GM18519 (cell line): Measurements from ENCODE around the gene AKAP9.
"Not testable (repeated sequence)": the region's sequence is repeated elsewhere in the genome, so short reads cannot be mapped to it uniquely, and the experiment has no call there.

ENCODE experiments used
- ATAC-seq: cut with Tn5 transposase; IDR thresholded peaks from one replicate; pipeline ENCODE4 v1.9.1; 2021; ENCODE audit warnings: mild to moderate bottlenecking, moderate library complexity; ENCODE audit not compliant: unreplicated experiment, low FRiP score

Gene AKAP9

GRCh38 chr7:91944970-91945369, 4.3 kb downstream of the AKAP9 start:
- not testable (repeated sequence) for ATAC-seq

GRCh38 chr7:91945476-91945875, 4.8 kb downstream of the AKAP9 start:
- ATAC-seq: no peak

DNA sequence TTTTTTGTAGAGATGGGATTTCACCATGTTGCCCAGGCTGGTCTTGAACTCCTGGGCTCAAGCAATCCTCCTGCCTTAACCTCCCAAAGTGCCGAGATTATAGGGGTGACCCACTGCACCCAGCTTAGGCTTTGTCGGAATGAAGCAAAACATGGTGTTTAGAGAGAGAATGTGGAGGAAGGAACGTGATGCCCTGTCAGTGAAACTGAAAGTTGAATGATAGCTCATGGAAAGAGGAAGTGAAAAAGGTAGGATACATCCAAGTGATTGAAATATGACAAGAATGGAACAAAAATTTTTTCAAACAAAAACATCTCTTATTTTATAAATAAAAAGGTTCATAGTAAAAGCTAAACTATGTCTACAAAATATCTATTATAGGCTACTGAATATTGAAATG, 5.9 kb downstream of the AKAP9 start:
- no peak for ATAC-seq

GRCh38 chr7:91947948-91948347, 7.3 kb downstream of the AKAP9 start:
- no peak for ATAC-seq

DNA sequence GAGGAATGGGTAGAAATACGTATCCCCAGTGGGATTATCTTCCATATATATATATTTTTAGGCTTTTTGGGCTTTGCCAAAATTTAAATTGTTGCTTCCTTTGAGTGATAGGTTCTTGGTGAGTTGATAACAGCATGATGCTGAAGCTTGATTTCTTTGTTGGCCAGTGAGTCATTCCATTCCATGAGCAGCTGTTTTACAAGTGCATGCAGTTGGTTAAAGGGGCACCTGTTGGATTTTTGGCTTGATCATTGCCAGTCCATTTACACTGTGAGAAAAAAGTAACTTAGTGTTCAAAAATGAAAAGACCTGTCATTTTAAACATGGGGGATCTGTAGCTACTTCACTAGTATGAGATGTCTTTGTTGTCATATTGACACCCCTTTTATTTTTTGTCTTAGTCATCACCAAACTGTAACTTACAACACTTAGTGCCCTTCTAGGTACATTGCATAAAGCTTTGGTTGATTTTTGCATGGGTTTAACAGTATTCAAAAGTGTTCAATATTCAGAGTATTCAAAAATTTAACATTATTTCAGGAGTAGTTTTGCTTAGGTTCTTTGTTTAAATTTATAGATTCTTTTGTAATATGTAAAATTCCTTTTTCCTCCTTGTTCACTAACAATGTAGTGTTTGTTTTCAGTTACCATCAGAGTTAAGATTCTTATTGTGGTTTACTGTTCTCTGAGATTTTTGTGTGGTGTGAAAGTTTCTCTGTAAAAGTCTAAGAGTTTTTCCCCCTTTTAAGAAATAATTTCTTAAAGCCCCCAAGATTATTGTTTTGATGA, 8.8 kb downstream of the AKAP9 start:
- ATAC-seq: peak; percentile 43

DNA sequence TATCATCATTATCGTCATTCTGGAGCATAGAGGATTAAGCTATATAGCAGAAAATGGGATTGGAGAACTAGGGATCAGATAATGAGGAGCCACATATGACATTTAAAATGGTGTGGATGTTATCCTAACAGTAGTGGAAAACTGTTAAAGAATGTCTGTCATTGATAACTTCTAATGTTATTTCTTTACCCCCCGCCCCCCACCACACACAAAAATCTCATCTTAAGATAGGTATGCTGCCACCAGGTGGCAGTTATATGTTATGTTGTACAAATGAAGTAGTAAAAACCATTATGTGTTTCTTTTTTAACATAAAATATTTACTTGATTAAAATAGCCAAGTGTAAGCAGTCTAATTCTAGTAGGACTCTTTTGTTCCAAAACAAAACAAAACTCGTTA, 13.0 kb downstream of the AKAP9 start:
- no peak for ATAC-seq

- not testable (repeated sequence) for ATAC-seq
Measured at GRCh38 chr7:91956464-91956863, 15.8 kb downstream of the AKAP9 start.

GRCh38 chr7:91957232-91957631, 16.6 kb downstream of the AKAP9 start:
- ATAC-seq: no peak

DNA sequence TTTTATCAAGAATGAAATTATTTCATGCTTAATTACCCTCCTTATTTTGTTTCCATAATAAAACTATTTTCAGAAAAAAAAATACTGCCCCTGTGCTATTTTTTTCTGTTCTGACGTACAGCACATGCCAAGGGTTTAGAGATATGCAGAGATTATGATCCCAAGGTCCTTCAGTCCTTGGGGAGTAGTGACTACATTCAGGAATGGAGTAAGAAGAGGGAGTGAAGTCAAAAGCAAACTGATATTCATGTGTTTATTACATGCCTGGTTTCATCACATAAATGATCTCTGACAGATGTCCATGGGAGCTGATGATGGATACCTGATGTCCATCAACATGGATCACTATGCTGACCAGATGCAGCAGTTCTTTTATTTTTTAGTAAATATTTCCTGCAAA, 17.2 kb downstream of the AKAP9 start:
- no peak for ATAC-seq

DNA sequence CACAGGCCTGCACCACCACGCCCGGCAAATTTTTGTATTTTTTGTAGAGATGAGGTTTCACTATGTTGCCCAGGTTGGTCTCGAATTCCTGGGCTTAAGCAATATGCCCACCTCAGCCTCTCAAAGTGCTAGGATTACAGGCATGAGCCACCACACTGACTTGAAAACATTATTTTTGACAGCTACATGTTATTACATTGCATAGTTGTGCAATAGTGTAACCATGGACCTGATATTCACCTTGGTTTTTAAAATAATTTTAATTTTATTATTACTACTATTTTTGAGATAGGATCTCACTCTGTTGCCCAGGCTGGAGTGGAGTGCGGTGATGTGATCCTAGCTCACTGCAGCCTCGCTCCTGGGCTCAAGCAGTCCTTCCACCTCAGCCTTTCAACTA, 18.4 kb downstream of the AKAP9 start:
- ATAC-seq: no peak

DNA sequence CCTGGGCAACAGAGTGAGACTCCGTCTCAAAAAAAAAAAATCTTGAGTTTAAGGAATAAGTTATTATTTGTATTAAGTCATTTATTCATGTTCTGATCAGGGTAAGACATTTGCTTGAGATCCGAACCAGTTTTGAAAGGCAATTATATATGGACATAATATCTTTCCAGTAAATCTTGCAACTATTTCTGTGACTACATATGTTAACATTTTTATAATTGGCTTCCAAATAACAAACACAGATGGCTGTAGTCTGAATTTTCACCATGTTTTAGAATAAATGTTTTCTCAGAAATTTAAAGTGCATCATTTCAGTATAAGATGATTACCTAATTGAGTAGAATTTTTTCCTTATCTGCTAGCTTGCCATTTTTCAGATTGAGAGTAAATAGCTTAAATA, 21.2 kb downstream of the AKAP9 start:
- no peak for ATAC-seq

- ATAC-seq: no peak
Measured at GRCh38 chr7:91962419-91962818, 21.8 kb downstream of the AKAP9 start.

DNA sequence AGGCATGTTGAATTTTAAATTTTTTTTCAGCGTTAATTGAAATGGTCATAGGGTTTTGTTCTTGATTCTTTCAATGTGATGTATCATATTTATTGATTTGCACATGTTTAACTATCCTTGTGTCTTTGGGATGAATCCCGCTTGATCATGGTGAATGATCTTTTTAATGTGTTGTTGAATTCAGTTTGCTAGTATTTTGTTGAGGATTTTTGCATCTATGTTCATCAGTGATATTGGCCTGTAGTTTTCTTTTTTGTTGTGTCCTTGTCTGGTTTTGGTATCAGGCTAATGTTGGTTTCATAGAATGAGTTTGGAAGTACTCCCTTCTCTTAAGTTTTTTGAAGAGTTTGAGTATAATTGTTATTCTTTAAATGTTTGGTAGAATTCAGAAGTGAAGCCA, 26.9 kb downstream of the AKAP9 start:
- not testable (repeated sequence) for ATAC-seq

DNA sequence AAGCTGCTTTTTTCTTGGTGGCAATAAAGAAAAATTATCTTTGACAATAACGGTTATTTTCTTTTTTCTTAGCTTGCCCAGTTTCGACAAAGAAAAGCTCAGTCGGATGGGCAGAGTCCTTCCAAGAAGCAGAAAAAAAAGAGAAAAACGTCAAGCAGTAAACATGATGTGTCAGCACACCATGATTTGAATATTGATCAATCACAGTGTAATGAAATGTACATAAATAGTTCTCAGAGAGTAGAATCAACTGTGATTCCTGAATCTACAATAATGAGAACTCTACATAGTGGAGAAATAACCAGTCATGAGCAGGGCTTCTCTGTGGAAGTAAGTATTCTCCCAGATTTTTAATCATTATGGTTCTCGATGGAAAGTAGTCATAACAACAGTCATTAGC, 33.0 kb downstream of the AKAP9 start:
- ATAC-seq: no peak

DNA sequence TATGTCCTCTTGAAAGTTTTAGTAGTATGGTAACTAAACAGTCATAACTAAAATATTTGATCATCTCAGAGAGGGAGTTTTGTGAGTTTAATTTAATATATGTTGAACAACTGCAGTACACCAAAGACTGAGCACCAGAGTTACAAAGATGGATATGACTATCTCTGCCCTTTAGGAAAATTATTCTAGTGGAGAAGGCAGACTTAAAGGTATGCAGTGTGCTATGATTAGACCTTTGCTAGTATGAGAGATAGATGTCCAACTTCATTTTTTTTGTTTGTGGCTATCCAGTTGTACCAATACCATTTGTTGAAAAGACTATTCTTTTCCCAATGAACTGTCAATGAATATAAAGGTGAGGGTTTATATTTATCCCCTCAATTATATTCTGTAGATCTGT, 33.4 kb downstream of the AKAP9 start:
- ATAC-seq: no peak

GRCh38 chr7:91976743-91977142, 36.1 kb downstream of the AKAP9 start:
- ATAC-seq: no peak

GRCh38 chr7:91979590-91979989, 38.9 kb downstream of the AKAP9 start:
- ATAC-seq: no peak

DNA sequence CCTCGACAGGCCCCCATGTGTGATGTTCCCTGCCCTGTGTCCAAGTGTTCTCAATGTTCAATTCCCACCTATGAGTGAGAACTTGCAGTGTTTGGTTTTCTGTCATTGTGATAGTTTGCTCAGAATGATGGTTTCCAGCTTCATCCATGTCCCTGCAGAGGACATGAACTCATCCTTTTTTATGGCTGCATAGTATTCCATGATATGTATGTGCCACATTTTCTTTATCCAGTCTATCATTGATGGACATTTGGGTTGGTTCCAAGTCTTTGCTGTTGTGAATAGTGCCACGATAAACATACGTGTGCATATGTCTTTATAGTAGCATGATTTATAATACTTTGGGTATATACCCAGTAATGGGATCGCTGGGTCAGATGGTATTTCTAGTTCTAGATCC, 41.7 kb downstream of the AKAP9 start:
- ATAC-seq: not testable (repeated sequence)

DNA sequence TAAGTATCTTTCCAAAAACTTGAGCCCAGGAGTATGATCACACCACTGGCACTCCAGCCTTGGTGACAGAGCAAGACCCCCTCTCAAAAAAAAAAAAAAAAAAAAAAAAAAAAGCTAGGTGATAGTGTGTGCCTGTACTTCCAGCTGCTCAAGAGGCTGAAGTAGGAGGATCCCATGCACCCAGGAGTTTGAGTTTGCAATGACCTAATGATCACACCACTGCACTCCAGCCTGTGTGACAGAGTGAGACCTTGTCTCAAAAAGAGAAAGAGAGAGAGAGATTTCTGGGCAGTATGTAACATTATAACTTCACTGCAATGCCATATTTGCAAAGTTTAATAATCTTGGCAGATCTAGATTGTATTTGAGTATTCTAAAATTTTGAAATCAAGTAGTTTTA, 47.6 kb downstream of the AKAP9 start:
- ATAC-seq: no peak

- no peak for ATAC-seq
Measured at GRCh38 chr7:91993976-91994375, 53.3 kb downstream of the AKAP9 start.

- peak; percentile 97 for ATAC-seq
Measured at GRCh38 chr7:91995391-91996105, 54.9 kb downstream of the AKAP9 start.
